K562 (cell line): ENCODE results near the gene HOXC5. TPM values are rescaled to one million over a fixed set of nuclear protein-coding genes. Genes with fewer than 3 reads are reported as not detected.
A peak's percentile ranks its signal among the peaks of the same experiment; 100 is the strongest.

Experiments used
- AFF4 ChIP-seq: sonication (generic); formaldehyde crosslinking; IDR thresholded peaks from 2 replicates; pipeline ENCODE4 v1.8.0; 2023; ENCODE audit warnings: mild to moderate bottlenecking, missing genetic modification reagents
- NCOR1 ChIP-seq: fragments of 450-650 bp; IDR thresholded peaks from 2 replicates; pipeline ENCODE4 v1.6.1; 2016; ENCODE audit warnings: mild to moderate bottlenecking, moderate library complexity
- NR1H2 ChIP-seq: sonication (generic); formaldehyde crosslinking; IDR thresholded peaks from 2 replicates; pipeline ENCODE4 v1.4.0; 2020; ENCODE audit warnings: mild to moderate bottlenecking, missing genetic modification reagents
- SAFB ChIP-seq: fragments of 200-400 bp; formaldehyde crosslinking; IDR thresholded peaks from 2 replicates; pipeline ENCODE4 v1.6.1; 2017; ENCODE audit warnings: low read depth, low read length, borderline replicate concordance
- TBP ChIP-seq: optimal IDR thresholded peaks from 2 replicates; pipeline ENCODE3; 2011; ENCODE audit warnings: low read depth, low read length, improper control_type of control experiment
- TCF7 ChIP-seq: sonication (generic); IDR thresholded peaks from 2 replicates; pipeline ENCODE4 v1.6.1; 2016; ENCODE audit warnings: antibody characterized with exemption, borderline replicate concordance
- ZFP1 ChIP-seq: fragments of 450-650 bp; formaldehyde crosslinking; IDR thresholded peaks from 2 replicates; pipeline ENCODE4 v1.4.0; 2020; ENCODE audit warnings: mild to moderate bottlenecking, mixed read lengths
- ZNF23 ChIP-seq: fragments of 250-450 bp; sonication (Bioruptor Pico); IDR thresholded peaks from 2 replicates; pipeline ENCODE4 v1.4.0; 2020; ENCODE audit warnings: mild to moderate bottlenecking
- ZNF318 ChIP-seq, 2 experiments: fragments of 450-650 bp; IDR thresholded peaks; 2 replicates each; pipeline ENCODE4 v1.6.1; 2016; ENCODE audit warnings: mild to moderate bottlenecking in 2 of 2, borderline replicate concordance in 1 of 2, low read depth in 1 of 2, moderate library complexity in 1 of 2
- ZNF644 ChIP-seq: fragments of 200-800 bp; sonication (Bioruptor generic); IDR thresholded peaks from 2 replicates; pipeline ENCODE4 v1.6.1; 2016; ENCODE audit warnings: low read depth, missing genetic modification characterization, missing compliant biosample characterization
- polyA plus RNA-seq, 8 experiments: library from polyadenylated mRNA; depleted of rRNA in 4 of 8; stranded (reverse) in 5 of 8; unstranded in 3 of 8; fragments of >200 nt; fragmentation: Nextera tagmentation in 2 of 8; fragmentation: Illumina TruSeq in 1 of 8; extraction: Ambion mirVana in 2 of 8; extraction: Trizol in 1 of 8; gene quantifications; 2 replicates each; pipeline versions ENCODE4 v1.2.1 to v1.2.3, GENCODE V29; 2011 to 2014; ENCODE audit warnings: inconsistent platforms in 1 of 8, missing spikeins in 1 of 8
- total RNA-seq, 7 experiments: library from RNA; depleted of rRNA in 6 of 7; stranded (reverse); fragments of >200 nt in 6 of 7; fragmentation: Illumina TruSeq in 2 of 7; extraction: Trizol in 2 of 7; gene quantifications; 2 replicates each; pipeline versions ENCODE4 v1.2.1 to v1.2.3, GENCODE V29; 2011 to 2021; ENCODE audit warnings: low replicate concordance in 1 of 7

The HOXC5 gene
- total and polyA plus RNA-seq, 9 of the 15 experiments (the other 6 are each of a cell fraction or from before 2014, with no cell fraction given): 0.10 to 0.44 (median 0.18) TPM; not detected in 4

- TF ChIP-seq NR1H2 (CRISPR knock-in tag) (0 out of 2 replicates have a peak, but pooled peaks have one; percentile 20), ZFP1 (CRISPR knock-in tag) (no peak), TCF7 (no peak), ZNF318 (IDR thresholded peaks at IDR 0.05; ENCODE audit: borderline replicate concordance in 1 of 2, low read depth in 1 of 2) (no peak), NCOR1 (no peak), TBP (no peak), SAFB (0 out of 2 replicates have a peak, but pooled peaks have one; percentile 23), ZNF23 (no peak), ZNF644 (tag) (no peak), AFF4 (no peak)
Observed at GRCh38 chr12:53994264-53995001, 38.4 kb upstream of the HOXC5 start (continued).
